Posterior vena cava (tissue), 2 donors: ENCODE measurements around the gene AFAP1. TPM values are rescaled to one million over a fixed set of nuclear protein-coding genes. Genes with fewer than 3 reads are reported as not detected.

Source experiments
- DNase-seq: peaks from one replicate; pipeline ENCODE4 v3.0.0-alpha.2; 2020; ENCODE audit warnings: low spot score
- intact Hi-C, 2 donors: fragments of 100-400 bp; cut with DNase I; formaldehyde crosslinking; loops; one replicate each; pipeline versions ENCODE4 v1.14.1 to v1.14.2; 2022 to 2023
- total RNA-seq, 2 donors: library from RNA; stranded (reverse); fragmentation: NEBNext Ultra II Directional; extraction: Animal tissue kit (Norgen Biotek cat#: 25700); gene quantifications; one replicate each; pipeline ENCODE4 v1.2.1, GENCODE V29; 2021
- donor health status: DM: yes; HTN: yes; CAD: no.
- donor health status: DM: yes; HTN: yes; CAD: no.

Gene AFAP1
- total RNA-seq, 2 donors from 2014 or later = 45.3 TPM

DNA sequence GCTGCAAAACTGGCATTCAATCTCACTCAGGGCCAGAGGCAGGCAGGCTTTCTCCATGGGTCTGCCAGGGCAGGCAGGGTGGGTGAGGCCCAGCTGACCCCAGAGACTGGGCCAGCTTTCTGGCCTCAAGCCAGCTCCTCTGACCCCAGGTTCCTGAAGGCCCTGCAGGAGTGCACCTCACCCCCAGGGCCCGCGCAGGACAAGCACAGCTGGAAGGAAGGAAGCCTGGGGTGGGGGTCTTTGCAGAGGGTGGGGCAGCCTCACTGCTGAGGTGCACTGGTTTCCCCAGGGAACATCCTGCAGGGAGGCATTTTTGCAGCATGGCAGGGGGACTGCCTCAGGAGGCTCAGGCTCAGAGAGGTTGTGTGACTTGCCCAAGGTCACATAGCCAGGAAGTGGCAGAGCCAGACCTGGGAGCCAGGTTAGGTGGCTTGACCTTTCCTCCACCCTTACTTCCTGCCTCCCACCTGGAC, 31.5 kb upstream of the AFAP1 start:
- intact Hi-C loops = no loop called here
- no peak for DNase-seq

DNA sequence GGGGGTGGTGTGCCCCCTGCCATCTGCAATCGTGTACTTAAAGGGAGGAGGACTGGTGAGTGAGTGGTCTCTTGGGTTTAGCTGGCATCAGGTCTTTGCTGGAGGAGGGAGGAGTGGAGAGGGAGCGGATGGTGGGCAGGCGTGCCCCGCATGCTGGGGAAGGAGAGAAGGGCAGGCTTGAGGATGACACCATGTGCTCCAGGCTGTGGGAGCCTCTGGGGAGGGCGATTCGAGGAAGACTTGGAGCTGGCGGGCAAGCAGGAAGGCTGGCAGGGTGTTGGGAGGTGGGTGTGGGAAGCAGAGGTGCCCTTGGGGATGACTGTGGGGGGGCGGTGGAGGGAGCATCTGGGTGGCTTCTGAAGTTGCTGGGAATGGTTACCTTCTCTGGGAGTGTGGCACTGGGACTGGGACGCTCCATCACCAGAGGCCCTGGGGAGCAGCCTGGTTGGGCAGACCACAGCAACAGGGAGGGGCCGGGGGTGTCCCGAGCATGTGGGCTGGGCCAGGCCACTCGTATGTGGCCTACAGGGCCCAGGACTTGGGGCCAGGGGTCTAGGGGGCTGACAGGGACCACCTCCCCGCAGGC, 30.8 kb upstream of the AFAP1 start:
- intact Hi-C loops = no loop called here
- DNase-seq = no peak

DNA sequence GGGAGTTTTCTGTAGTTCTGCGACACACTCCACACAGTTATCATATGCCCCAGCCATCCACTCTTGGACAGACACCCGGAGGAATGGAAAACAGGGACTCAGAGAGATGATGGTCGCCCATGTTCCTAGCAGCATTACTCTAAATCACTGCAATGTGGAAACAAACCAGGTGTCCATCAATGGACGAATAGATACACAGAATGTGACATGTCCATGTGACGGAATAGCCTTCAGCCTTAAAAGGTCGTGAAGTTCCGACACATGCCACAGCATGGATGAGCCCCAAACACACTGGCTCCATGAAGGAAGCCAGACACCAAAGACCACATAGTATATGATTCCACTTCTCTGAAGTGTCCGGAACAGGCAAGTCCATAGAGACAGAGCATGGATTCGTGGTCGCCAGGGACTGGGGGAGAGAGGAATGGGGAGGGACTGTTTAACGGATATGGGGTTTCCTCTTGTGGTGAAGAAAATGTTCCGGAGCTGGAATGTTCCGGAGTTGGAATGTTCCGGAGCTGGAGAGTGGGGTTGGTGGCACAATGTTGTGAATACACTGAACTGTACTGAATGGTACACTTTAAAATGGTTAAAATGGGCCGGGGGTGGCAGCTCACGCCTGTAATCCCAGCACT, 28.7 kb upstream of the AFAP1 start:
- intact Hi-C loops = no loop called here
- no peak for DNase-seq

DNA sequence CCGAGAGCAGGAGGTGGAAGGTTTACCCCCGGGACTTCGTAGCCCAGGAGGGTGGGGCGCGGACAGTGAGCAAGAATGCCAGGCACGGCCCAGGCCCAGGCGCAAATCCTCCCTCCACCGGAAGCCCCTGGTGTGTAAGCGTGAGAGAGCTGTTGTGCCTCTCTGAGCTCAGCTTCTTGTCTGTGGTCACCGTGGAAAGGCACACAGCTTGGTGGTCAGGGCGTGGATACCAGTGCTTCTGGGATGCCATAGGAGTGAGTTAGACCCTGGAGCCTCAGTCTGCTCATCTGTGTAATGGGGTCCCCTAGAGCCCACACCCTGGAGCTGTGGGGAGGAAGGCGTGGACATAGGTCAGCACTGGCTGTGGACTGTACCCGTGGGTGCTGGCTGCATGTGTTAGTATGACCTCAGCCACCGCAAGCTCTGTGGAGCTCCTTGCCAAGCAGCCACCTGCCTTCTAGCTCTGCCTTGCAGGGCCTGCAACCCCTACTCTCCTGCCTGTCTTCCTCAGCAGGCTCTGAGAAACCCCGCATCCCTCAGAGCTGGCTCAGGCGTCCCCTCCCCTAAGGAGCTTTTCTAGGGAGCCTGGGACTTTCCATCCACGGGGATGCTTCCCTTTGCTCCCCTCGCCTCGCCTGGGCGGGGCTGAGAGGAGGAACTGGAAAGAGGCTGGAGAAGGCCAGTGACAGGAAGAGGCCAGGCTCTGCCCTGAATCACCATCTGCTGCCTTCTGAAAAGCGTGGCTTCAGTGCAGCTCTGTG, 28.0 kb upstream of the AFAP1 start:
- peak; percentile 84 for DNase-seq
- intact Hi-C loops = loop anchor here in 1 of 2 donors (1.0 kb wide), 1 partner anchor 79 kb away; no protein-coding TSS in a partner anchor

DNA sequence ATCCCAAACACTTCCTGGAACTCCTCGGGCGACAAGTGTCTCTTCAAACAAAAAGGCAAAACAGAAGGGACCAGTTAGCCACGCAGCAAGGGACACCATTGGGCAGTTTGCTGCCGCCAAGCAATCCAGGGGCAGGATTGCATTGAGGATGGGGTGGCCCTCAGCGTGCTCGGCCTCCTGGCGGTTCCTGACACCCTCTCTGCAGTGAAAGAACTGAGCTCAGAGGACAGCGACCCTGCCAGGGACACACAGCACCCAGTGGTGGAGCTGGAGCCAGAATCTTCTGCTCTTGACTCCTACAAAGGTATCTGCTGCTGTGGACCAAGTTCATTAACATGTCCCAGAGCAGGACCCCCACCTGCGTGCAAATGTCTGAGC, 27.4 kb upstream of the AFAP1 start:
- intact Hi-C loops = loop anchor here in 1 of 2 donors (1.0 kb wide), 1 partner anchor 79 kb away; no protein-coding TSS in a partner anchor
- DNase-seq = no peak

DNA sequence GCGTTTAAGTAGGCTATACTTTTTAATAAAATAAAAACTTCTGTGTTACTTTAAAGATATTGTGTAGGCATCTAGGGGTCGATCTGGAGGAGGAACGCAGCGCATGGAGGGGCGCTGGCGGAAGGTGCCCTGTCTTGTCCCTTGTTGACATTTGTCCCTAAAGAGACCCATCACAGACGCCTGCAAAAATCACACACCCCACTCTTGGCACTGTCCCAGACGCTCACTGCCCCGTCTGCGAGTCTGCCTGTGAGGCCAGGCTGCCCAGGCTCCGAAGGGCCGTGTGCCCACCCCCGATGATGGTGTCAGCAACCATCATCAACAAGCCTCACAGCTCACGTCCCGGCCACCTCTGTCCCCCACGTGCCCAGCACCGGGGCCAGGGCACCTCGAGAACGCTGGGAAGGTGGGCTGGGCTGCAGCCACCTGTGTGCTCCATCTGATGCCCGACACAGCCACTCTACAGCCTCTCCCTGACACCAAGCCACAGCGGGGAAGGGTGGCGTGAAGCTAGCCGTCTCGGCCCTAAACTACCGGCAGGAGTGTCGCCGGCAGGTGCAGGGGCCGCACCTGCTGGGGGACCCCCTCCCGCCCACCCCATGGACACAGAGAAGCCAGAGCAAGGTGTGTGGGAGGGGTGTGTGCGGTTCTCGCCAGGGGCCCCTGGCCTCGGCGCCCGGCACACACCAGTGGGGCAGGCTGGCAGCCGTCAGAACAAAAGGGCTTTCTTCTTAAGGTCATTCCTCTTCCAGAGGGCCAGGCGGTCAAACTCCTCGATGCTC, 26.8 kb upstream of the AFAP1 start:
- intact Hi-C loops = loop anchor here in 1 of 2 donors (1.0 kb wide), 1 partner anchor 78 kb away; no protein-coding TSS in a partner anchor
- DNase-seq = no peak

DNA sequence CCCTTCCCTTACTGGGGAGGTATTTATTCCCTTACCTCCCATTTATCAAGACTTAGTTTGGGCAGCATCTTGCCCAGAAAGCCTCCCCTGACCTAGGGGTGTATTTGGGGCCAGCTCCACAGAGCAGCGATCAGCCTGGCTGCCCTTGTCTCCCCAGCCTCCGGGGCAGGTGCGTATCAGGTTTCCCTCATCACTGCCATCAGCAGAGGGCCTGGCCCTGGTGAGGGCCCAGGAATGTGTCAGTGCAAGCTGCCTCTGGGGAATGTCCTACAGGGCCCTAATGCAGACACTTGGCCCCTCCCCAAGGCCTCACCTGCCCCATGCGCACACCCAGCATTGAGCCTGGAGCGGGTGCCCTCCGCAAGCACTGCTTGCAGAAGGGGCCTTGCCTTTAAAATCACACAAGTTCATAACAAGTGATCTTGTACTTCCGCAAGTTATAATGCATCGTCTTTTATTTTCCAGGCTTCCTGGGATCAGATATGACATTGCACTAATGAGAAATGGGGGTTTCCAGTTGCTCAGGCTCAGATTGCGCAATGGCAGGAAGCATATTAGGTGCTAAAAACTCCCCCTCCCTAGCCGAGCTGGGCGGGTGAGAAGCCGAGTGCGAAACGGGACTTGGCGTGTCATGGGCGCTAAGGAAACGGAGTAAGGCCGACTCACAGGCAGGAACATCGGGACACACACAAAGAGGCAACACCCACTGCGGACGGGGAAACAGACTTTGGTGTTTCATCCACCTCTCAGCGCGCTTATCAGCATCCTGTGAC, 25.4 kb upstream of the AFAP1 start:
- intact Hi-C loops = no loop called here
- no peak for DNase-seq

DNA sequence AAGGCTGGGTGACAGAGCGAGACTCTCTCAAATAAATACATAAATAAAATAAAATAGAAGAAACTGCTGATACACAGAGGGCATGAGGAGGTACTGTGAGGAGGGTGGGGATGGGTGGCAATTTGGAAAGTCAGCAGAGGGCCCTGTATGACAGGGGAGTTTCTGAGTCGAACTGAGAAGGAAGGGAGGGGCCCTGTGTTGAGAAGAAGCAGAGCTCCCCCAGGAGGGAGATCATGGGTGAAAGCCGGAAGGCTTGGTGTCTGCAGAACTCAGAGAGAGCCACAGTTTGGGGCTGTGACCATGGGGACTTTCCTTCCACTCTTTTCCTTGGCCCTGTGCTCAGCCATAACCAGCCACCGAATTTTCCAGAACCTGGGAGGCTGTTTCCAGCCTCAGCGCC, 24.8 kb upstream of the AFAP1 start:
- no peak for DNase-seq
- intact Hi-C loops = no loop called here

DNA sequence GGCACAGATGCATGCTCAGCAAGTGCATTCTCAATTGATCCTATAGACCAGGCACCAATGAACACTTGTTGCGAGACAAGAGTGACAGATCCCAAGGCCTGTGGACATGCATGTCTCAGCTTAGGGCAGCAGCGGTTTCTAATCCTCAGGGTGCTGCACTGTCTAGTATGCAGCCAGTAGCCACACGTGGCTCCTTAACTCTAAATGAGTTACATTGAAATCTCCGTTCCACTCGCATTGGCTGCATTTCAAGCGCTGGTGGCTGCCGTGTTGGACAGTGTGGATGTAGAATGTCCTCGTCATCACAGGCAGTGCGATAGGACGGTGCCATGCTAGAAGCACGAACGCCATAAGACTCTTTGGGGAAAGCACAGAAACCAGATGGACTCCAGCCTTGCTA, 24.0 kb upstream of the AFAP1 start:
- intact Hi-C loops = no loop called here
- no peak for DNase-seq

DNA sequence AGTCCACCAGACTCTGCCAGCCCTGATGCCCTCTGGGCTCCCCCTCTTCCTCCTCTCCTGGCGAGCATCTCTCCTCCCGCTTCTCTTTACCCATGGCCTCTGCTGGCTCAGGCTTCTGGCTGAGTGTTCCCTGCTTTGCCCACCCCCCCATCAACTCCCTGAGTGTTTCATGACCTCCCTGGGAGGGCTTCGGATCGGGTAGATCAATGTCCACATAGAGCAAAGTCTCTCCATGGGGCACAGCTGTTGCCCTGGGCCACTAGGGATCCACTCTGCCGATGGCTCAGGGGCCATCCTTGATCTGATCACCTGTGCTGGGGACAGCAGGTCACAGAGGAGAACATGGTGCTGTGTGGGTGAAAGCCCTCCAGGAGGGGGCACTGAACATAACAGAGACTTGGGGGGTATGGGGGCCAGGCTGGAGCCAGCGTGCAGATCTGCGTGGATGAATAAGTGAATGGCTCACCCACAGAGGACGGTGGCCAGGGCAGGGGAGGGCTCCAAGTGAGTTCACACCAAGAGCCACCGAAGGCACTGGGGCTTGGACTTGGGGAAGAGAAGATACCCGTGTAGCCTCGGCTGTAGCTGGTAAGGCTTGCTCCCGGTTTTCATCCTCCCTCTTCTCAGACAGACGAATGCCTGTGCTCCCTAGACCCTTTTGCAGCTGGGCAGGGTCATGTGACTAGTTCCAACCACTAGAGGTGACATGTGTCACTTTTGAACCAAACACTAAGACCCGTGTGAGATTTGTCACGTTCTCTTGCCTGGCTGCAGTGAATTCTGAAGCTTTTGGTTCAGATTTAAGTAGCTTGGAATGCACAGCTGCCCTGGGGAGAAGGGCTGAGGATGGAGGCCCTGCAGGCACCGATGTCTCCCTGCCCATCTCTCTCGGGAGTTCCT, 23.2 kb upstream of the AFAP1 start:
- intact Hi-C loops = no loop called here
- no peak for DNase-seq

DNA sequence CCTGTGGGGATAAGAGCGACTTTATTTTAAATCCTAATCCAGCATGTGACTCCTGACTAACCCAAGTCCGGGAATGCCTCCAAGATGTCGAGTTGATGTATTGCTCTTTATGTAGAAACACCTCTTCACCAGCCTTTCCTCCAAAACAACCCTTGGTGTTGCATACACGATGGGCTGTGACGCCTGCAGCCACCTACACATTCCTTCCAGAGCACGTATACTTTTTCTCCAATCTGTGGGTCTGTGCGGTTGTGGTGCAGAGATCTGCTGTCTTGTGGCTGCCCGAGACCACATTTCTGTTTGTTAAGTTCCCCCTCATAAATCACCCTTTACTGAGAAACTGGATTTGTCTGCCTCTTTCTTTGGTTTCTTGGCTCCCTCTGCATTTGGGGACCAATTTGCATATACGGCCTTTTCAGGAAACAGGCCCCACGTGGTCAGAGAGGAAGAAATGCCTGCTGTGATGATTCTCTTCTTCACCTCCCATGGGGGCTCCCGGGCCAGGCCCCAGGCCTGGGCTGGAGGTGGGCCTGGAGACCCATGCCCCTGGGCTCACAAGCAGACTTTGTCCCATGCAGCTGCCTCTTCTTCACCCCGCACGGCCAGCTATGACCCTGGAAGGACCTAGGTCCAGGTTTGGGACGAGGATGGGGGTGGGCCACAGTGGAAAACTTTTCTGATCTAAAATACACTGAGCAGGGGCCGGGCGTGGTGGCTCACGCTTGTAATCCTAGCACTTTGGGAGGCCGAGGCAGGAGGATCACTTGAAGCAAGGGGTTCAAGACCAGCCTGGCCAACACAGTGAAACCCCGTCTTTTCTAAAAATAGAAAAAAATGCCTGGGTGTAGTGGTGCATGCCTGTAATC, 21.4 kb upstream of the AFAP1 start:
- intact Hi-C loops = no loop called here
- DNase-seq = no peak

DNA sequence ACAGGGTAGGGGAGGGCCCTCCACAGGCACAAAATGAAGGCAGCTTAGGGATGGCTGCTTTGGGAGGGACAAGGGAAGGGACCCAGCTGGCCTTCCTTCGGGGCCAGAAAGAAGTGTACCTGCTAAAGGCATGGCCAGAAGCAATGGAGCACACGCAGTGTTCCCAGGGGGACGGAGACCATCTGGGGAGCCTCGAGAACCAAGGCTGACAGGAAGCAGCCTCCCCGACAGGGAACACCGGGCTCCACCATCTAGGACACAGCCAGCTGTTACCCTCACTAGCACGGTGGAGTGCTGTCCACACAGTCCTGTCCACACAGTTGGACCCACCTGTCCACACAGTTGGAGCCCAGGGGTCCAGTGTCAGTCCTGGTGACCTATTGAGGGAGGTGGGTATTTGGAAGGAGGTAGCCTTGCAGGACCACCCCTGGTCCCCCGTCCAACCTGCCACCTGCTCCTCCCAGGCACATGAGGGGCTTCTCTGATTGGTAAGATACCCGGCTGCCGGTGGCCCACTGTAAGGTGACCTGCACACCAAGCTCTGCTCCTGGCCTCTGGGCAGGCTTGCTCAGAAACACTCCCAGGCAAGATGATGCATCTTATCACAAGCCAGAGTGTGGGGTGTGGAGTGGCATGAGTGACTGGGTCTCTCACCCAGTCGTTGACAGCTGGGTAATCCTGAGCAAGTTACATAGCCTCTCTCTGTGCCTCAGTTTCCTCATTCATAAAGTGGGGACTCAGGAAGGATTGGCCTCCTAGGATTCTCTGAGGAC, 20.5 kb upstream of the AFAP1 start:
- DNase-seq = no peak
- intact Hi-C loops = no loop called here

DNA sequence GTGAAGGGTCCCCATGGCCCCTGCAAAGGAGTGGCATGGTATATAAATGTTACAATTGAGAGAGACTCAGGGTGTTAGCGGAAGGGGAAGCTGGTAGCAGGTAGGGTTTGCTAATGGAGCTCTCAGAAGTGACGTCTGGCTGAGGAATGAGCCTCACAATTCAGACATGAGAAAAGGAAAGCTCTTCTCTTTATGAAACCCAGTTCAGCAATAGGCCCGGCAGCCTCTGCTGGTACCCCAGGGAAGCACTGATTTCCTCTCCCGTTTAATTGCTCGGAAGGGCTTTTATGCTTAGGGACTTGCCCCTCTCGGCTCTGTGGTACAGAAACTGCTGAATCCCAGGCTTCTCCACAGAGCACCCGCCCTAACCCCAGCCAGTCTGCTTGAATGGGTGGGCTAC, 19.4 kb upstream of the AFAP1 start:
- intact Hi-C loops = no loop called here
- DNase-seq = no peak

DNA sequence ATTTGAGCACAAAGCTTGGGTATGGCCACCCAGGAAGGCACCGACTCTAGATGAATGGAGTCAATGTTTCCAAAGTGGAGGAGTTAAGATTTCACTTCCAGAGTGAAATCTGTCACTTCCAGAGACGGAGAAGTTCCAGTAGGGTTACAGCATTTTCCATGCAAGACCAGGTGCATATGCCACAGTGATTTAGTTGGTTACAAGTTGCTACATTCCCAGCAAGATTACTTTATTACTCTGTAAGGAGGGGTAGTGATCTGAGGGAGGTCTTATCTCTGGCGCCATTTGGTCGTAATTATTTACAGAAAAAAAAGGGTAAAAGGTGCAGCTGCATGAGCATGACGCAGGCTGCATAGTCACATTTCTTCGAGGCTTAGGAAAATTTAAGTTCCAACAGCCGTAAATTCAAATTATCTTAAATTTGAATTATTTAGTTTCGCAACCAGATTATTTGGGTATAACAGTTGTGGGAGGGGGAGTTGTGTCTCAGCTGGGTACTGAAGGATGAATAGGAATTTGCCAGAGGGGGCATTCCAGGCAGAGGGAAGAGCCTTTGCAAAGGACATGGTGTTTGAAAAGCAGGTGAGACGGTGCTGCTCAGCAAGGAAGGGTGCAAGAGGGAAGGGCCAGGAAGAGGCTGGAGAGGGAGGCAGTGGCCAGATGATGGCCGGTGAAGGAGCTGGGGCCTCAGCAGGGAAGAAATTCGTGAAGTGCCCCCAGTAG, 17.4 kb upstream of the AFAP1 start:
- intact Hi-C loops = no loop called here
- DNase-seq = no peak

DNA sequence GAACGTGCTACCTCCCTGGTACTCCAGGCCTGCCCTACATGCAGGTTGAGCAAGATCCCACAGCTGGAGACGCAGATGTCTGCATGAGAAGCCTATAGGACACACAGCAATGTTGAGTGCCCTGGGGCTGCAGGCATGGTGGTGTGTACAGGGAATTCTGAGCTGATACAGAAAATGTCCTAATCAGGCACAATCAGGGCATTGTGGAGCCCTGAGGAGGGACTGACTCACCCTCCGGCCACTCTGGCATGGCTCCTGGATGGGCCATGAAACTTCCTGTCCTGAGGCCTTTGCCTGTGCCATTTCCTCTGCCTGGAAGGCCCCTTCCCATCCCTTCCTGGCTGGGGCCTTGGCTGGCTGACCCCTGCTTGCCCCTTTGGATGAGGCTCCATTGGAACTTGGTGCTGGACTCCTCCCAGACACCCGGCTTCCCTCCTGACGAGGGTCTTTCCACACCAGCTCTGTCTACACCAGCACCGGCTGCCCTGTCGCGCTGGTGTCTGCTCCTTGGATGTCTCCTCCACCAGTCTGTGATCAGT, 16.7 kb upstream of the AFAP1 start:
- DNase-seq = peak; percentile 90
- intact Hi-C loops = no loop called here

DNA sequence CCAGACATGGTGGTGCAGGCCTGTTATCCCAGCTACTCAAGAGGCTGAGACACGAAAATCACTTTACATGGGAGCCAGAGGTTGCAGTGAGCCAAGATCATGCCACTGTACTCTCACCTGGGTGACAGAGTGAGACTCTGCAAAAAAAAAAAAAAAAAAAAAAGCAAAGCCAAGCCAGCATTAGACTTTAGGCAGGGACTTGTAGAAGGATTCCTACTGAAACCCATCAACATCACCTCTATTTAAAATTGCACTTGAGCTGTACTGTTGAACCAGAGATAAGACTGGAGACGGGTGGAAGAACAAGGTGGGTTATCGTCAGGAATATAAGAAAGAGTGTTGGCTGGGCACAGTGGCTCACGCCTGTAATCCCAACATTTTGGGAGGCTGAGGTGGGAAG, 15.7 kb upstream of the AFAP1 start:
- intact Hi-C loops = no loop called here
- no peak for DNase-seq
